HEK293 (cell line): ENCODE measurements around the gene SHLD2.
"Not testable (repeated sequence)": the region's sequence is repeated elsewhere in the genome, so short reads cannot be mapped to it uniquely, and the experiment has no call there.

ENCODE experiments used
- CTCF ChIA-PET: fragments of 350-600 bp; formaldehyde crosslinking; extraction: SDS; loops from one replicate; lab custom pipeline; 2021; ENCODE audit warnings: antibody characterized with exemption; lab: Yijun Ruan, JAX
- POLR2A ChIA-PET: fragments of 300-600 bp; formaldehyde crosslinking; extraction: SDS; loops from one replicate; lab custom pipeline; 2020; ENCODE audit warnings: antibody characterized with exemption, inconsistent platforms; lab: Yijun Ruan, JAX
- H3K27ac ChIP-seq: fragments of 200-500 bp; sonication (Bioruptor generic); 2 replicates; pipeline ENCODE4 v1.5.1; 2014; ENCODE audit warnings: low read depth, low read length, control low read depth, inconsistent platforms; ENCODE audit errors: extremely low read depth
- H3K36me3 ChIP-seq, 2 experiments: fragments of 200-500 bp in 1 of 2; sonication (Bioruptor generic) in 1 of 2; 1 replicate in 1 of 2; 2 replicates in 1 of 2; pipeline ENCODE4 v1.5.1; 2014 to 2017; ENCODE audit warnings: inconsistent platforms in 2 of 2, low read length in 2 of 2; ENCODE audit not compliant: control insufficient read depth in 2 of 2, insufficient read depth in 1 of 2
- H3K4me1 ChIP-seq: fragments of 200-500 bp; sonication (Bioruptor generic); 2 replicates; pipeline ENCODE4 v1.5.1; 2014; ENCODE audit warnings: mild to moderate bottlenecking, low read length, inconsistent platforms; ENCODE audit not compliant: control insufficient read depth, insufficient read depth
- H3K4me3 ChIP-seq: 2 replicates; pipeline ENCODE4 v1.5.1; 2011; ENCODE audit warnings: low read depth, mild to moderate bottlenecking, control low read depth, low read length, moderate library complexity
- H3K9me3 ChIP-seq: fragments of 200-500 bp; sonication (Bioruptor generic); 2 replicates; pipeline ENCODE4 v1.5.1; 2014; ENCODE audit warnings: low read depth, low read length, inconsistent platforms; ENCODE audit not compliant: control insufficient read depth, insufficient read depth
- GLIS1 ChIP-seq: fragments of 450-650 bp; formaldehyde crosslinking; IDR thresholded peaks from 2 replicates; pipeline ENCODE4 v1.5.1; 2016; ENCODE audit warnings: missing biosample characterization, missing genetic modification characterization
- KLF1 ChIP-seq: fragments of 450-650 bp; formaldehyde crosslinking; IDR thresholded peaks from 2 replicates; pipeline ENCODE4 v1.5.1; 2016; ENCODE audit warnings: missing biosample characterization, missing genetic modification characterization
- KLF16 ChIP-seq: fragments of 450-650 bp; formaldehyde crosslinking; IDR thresholded peaks from 2 replicates; pipeline ENCODE4 v1.5.1; 2017; ENCODE audit warnings: missing biosample characterization, missing genetic modification characterization
- KLF8 ChIP-seq: fragments of 450-650 bp; formaldehyde crosslinking; IDR thresholded peaks from 2 replicates; pipeline ENCODE4 v1.5.1; 2016; ENCODE audit warnings: missing biosample characterization, missing genetic modification characterization
- OVOL3 ChIP-seq: fragments of 450-650 bp; formaldehyde crosslinking; IDR thresholded peaks from 2 replicates; pipeline ENCODE4 v1.5.1; 2016; ENCODE audit warnings: missing biosample characterization, missing genetic modification characterization
- PRDM1 ChIP-seq: fragments of 450-650 bp; formaldehyde crosslinking; IDR thresholded peaks from 2 replicates; pipeline ENCODE4; 2016; ENCODE audit warnings: missing biosample characterization, missing genetic modification characterization
- SP3 ChIP-seq: fragments of 450-650 bp; formaldehyde crosslinking; IDR thresholded peaks from 2 replicates; pipeline ENCODE4 v1.5.1; 2016; ENCODE audit warnings: missing biosample characterization, missing genetic modification characterization
- YY2 ChIP-seq: fragments of 450-650 bp; formaldehyde crosslinking; IDR thresholded peaks from 2 replicates; pipeline ENCODE4 v1.5.1; 2016; ENCODE audit warnings: missing biosample characterization, missing genetic modification characterization
- ZFHX2 ChIP-seq: fragments of 450-650 bp; formaldehyde crosslinking; conservative IDR thresholded peaks from 2 replicates; pipeline ENCODE4 v1.5.1; 2016; ENCODE audit warnings: missing biosample characterization, missing genetic modification characterization
- ZNF10 ChIP-seq: fragments of 450-650 bp; formaldehyde crosslinking; IDR thresholded peaks from 2 replicates; pipeline ENCODE4 v1.5.1; 2017; ENCODE audit warnings: missing biosample characterization, missing genetic modification characterization
- ZNF16 ChIP-seq: fragments of 450-650 bp; formaldehyde crosslinking; IDR thresholded peaks from 2 replicates; pipeline ENCODE4 v1.5.1; 2016; ENCODE audit warnings: low read depth, missing biosample characterization, missing genetic modification characterization
- ZNF202 ChIP-seq: fragments of 450-650 bp; formaldehyde crosslinking; IDR thresholded peaks from 2 replicates; pipeline ENCODE4 v1.5.1; 2016; ENCODE audit warnings: missing biosample characterization, missing genetic modification characterization, borderline replicate concordance
- ZNF211 ChIP-seq: fragments of 450-650 bp; formaldehyde crosslinking; IDR thresholded peaks from 2 replicates; pipeline ENCODE4 v1.5.1; 2016; ENCODE audit warnings: low read depth, missing biosample characterization, missing genetic modification characterization
- ZNF239 ChIP-seq: fragments of 450-650 bp; formaldehyde crosslinking; IDR thresholded peaks from 2 replicates; pipeline ENCODE4 v1.5.1; 2016; ENCODE audit warnings: missing biosample characterization, missing genetic modification characterization
- ZNF292 ChIP-seq: fragments of 450-650 bp; formaldehyde crosslinking; IDR thresholded peaks from 2 replicates; pipeline ENCODE4 v1.5.1; 2016; ENCODE audit warnings: low read depth, missing biosample characterization, missing genetic modification characterization, borderline replicate concordance
- ZNF394 ChIP-seq: fragments of 450-650 bp; formaldehyde crosslinking; IDR thresholded peaks from 2 replicates; pipeline ENCODE4 v1.5.1; 2016; ENCODE audit warnings: missing biosample characterization, missing genetic modification characterization, mild to moderate bottlenecking, moderate library complexity, borderline replicate concordance
- ZNF521 ChIP-seq: fragments of 450-650 bp; formaldehyde crosslinking; IDR thresholded peaks from 2 replicates; pipeline ENCODE4 v1.5.1; 2017; ENCODE audit warnings: missing biosample characterization, mild to moderate bottlenecking, missing genetic modification characterization
- ZNF530 ChIP-seq: fragments of 450-650 bp; formaldehyde crosslinking; IDR thresholded peaks from 2 replicates; pipeline ENCODE4 v1.5.1; 2016; ENCODE audit warnings: low read depth, missing biosample characterization, missing genetic modification characterization
- ZNF654 ChIP-seq: fragments of 450-650 bp; formaldehyde crosslinking; IDR thresholded peaks from 2 replicates; pipeline ENCODE4 v1.5.1; 2016; ENCODE audit warnings: low read depth, missing biosample characterization, missing genetic modification characterization
- ZNF768 ChIP-seq: fragments of 450-650 bp; formaldehyde crosslinking; IDR thresholded peaks from 2 replicates; pipeline ENCODE4 v1.5.1; 2018; ENCODE audit warnings: missing biosample characterization, mild to moderate bottlenecking, missing genetic modification characterization
- ZSCAN30 ChIP-seq: fragments of 450-650 bp; IDR thresholded peaks from 2 replicates; pipeline ENCODE4 v1.5.1; 2018; ENCODE audit warnings: missing biosample characterization, mild to moderate bottlenecking, missing genetic modification characterization, moderate library complexity
- TF ChIP-seq, protein P1 (sequence below): fragments of 450-650 bp; formaldehyde crosslinking; IDR thresholded peaks from 2 replicates; pipeline ENCODE4 v1.5.1; 2016; ENCODE audit warnings: missing biosample characterization, missing genetic modification characterization
- TF ChIP-seq, protein P2 (sequence below): fragments of 450-650 bp; formaldehyde crosslinking; IDR thresholded peaks from 2 replicates; pipeline ENCODE4 v1.5.1; 2017; ENCODE audit warnings: missing biosample characterization, missing genetic modification characterization
- TF ChIP-seq, protein P3 (sequence below): fragments of 450-650 bp; formaldehyde crosslinking; IDR thresholded peaks from 2 replicates; pipeline ENCODE4 v1.5.1; 2016; ENCODE audit warnings: missing biosample characterization, missing genetic modification characterization

Gene SHLD2

DNA sequence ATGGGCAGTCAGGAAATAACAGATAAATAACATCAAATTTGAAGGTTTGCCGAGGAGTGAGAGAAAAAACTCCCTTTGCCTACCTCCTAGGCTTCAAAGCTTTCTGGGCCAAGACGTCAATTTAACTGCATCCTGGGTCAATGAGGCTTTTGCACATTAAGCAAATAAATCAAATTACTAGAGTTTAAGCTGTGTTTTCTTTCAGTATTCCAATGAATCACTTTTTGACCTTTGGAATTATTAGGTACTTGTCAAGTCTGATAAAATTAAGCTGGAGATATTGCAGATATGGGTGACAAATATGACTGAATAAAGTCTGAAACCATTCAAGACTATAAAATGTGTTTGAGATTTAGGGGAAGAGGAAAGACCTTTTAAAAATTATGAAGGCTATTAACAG lies 22.6 kb upstream of the SHLD2 start:
- no peaks in the 10 kb centered on the region for H3K4me1 ChIP-seq
- H3K36me3 ChIP-seq, result peaks cover 28 to 55% of the 10 kb centered on the region in 2 experiments
- ChIA-PET POLR2A (no interaction called here), CTCF (interaction anchor here (0.6 kb wide), 1 partner anchor 507 kb away, joined by 4 read pairs; no protein-coding TSS in a partner anchor)
- no peaks in the 10 kb centered on the region for H3K9me3 ChIP-seq
- H3K4me3 ChIP-seq, result no peak overlapping the region
- no peak overlapping the region for H3K27ac ChIP-seq
- no peak for TF ChIP-seq ZNF654
- no peak for TF ChIP-seq YY2 (tag by site-specific recombination)
- TF ChIP-seq SP3, result no peak
- TF ChIP-seq ZNF292 (tag by site-specific recombination), result no peak
- no peak for TF ChIP-seq KLF8 (tag by site-specific recombination)
- TF ChIP-seq ZNF211, result no peak
- no peak for TF ChIP-seq PRDM1 (tag by site-specific recombination)
- no peak for TF ChIP-seq OVOL3 (tag by site-specific recombination)

DNA sequence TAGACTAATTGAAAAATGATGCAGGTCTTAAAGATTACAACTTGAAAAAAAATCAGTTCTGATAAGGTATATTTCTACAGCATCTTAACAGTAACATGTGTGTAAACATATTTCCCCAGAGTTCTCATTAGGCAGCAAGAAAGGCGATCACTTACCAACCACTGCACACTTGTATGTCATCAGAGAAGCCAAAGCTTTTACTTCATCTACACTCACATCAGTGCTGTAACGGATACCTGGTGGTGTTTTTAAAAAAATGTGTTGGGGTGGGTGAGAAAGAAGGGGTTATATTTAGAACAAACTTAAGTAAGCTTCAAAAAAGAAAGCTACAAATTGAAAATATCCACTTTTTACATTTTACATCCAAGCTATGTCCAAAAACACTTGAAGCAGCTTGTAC lies 18.6 kb upstream of the SHLD2 start:
- H3K4me3 ChIP-seq, H3K4me1 ChIP-seq, H3K27ac ChIP-seq, H3K9me3 ChIP-seq, POLR2A ChIA-PET: not testable (repeated sequence)
- CTCF ChIA-PET, result interaction anchor here (0.7 kb wide), 1 partner anchor 9 kb away, joined by 5 read pairs; no protein-coding TSS in a partner anchor
- H3K36me3 ChIP-seq, result peaks cover 15 to 32% of the 10 kb centered on the region in 2 experiments; a peak in 2 of 3 replicates

DNA sequence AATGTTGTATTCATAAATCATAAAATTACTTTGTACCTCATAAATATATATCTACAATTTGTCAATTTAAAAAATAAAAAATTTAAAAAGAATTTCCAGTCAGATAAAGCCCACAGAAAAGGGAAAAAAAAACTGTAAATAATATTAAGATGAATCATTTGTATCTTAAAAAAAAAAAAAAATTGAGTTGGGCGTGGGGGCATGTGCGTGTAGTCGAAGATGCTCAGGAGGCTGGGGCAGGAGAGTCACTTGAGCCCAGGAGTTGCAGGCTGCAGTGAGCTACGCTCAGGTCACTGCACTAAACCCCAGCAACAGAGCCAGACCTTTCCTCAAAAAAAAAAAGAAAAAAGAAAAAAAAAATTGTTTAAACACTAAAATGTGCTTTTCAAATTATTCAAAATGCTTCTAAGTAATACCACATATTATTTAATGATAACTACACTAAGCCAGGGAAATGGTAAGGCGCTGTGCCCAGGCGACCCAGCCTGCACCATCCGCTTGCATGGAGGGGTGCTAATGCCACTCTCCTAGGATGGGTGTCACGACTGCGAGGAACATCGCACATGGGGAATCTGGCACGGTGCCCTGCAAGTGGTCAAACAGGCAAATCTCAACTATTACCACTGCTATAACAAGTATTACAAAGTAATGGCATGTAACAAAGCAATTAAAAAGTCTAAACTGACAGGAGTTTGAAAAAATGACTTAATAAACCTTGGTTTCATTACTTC lies 15.7 kb upstream of the SHLD2 start:
- Histone ChIP-seq H3K4me3 (no peak overlapping the region), H3K4me1 (peaks cover 4% of the 10 kb centered on the region; the same call in 1 of the 2 replicates), H3K27ac (no peak overlapping the region), H3K36me3 (peaks cover 6 to 7% of the 10 kb centered on the region in 2 experiments; a peak in 2 of 3 replicates), H3K9me3 (no peaks in the 10 kb centered on the region)
- POLR2A ChIA-PET, result no interaction called here
- CTCF ChIA-PET, result no interaction called here
- TF ChIP-seq, protein P1, sequence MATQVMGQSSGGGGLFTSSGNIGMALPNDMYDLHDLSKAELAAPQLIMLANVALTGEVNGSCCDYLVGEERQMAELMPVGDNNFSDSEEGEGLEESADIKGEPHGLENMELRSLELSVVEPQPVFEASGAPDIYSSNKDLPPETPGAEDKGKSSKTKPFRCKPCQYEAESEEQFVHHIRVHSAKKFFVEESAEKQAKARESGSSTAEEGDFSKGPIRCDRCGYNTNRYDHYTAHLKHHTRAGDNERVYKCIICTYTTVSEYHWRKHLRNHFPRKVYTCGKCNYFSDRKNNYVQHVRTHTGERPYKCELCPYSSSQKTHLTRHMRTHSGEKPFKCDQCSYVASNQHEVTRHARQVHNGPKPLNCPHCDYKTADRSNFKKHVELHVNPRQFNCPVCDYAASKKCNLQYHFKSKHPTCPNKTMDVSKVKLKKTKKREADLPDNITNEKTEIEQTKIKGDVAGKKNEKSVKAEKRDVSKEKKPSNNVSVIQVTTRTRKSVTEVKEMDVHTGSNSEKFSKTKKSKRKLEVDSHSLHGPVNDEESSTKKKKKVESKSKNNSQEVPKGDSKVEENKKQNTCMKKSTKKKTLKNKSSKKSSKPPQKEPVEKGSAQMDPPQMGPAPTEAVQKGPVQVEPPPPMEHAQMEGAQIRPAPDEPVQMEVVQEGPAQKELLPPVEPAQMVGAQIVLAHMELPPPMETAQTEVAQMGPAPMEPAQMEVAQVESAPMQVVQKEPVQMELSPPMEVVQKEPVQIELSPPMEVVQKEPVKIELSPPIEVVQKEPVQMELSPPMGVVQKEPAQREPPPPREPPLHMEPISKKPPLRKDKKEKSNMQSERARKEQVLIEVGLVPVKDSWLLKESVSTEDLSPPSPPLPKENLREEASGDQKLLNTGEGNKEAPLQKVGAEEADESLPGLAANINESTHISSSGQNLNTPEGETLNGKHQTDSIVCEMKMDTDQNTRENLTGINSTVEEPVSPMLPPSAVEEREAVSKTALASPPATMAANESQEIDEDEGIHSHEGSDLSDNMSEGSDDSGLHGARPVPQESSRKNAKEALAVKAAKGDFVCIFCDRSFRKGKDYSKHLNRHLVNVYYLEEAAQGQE (tag by site-specific recombination), result no peak
- TF ChIP-seq PRDM1 (tag by site-specific recombination) (no peak), ZNF521 (tag by site-specific recombination) (no peak), ZNF394 (tag by site-specific recombination) (no peak), KLF1 (tag by site-specific recombination) (no peak), ZNF202 (tag by site-specific recombination) (no peak), ZNF10 (no peak), ZNF530 (tag by site-specific recombination) (no peak), ZSCAN30 (tag by site-specific recombination) (no peak), ZNF768 (tag by site-specific recombination) (no peak), ZNF16 (no peak), KLF8 (tag by site-specific recombination) (no peak), ZNF239 (no peak), GLIS1 (tag by site-specific recombination) (no peak), KLF16 (tag by site-specific recombination) (no peak), ZFHX2 (no peak)
- TF ChIP-seq, protein P2, sequence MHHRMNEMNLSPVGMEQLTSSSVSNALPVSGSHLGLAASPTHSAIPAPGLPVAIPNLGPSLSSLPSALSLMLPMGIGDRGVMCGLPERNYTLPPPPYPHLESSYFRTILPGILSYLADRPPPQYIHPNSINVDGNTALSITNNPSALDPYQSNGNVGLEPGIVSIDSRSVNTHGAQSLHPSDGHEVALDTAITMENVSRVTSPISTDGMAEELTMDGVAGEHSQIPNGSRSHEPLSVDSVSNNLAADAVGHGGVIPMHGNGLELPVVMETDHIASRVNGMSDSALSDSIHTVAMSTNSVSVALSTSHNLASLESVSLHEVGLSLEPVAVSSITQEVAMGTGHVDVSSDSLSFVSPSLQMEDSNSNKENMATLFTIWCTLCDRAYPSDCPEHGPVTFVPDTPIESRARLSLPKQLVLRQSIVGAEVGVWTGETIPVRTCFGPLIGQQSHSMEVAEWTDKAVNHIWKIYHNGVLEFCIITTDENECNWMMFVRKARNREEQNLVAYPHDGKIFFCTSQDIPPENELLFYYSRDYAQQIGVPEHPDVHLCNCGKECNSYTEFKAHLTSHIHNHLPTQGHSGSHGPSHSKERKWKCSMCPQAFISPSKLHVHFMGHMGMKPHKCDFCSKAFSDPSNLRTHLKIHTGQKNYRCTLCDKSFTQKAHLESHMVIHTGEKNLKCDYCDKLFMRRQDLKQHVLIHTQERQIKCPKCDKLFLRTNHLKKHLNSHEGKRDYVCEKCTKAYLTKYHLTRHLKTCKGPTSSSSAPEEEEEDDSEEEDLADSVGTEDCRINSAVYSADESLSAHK (tag by site-specific recombination), result no peak
- TF ChIP-seq, protein P3, sequence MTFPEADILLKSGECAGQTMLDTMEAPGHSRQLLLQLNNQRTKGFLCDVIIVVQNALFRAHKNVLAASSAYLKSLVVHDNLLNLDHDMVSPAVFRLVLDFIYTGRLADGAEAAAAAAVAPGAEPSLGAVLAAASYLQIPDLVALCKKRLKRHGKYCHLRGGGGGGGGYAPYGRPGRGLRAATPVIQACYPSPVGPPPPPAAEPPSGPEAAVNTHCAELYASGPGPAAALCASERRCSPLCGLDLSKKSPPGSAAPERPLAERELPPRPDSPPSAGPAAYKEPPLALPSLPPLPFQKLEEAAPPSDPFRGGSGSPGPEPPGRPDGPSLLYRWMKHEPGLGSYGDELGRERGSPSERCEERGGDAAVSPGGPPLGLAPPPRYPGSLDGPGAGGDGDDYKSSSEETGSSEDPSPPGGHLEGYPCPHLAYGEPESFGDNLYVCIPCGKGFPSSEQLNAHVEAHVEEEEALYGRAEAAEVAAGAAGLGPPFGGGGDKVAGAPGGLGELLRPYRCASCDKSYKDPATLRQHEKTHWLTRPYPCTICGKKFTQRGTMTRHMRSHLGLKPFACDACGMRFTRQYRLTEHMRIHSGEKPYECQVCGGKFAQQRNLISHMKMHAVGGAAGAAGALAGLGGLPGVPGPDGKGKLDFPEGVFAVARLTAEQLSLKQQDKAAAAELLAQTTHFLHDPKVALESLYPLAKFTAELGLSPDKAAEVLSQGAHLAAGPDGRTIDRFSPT, result no peak
